IMR-90 (cell line): ENCODE measurements around the gene UBASH3B. TPM values are rescaled to one million over a fixed set of nuclear protein-coding genes. Genes with fewer than 3 reads are reported as not detected.

Experiments used
- ATAC-seq: fragments of 200-7000 bp; cut with Tn5 transposase; 2 replicates; pipeline ENCODE4 v1.9.1; 2020; ENCODE audit warnings: low read depth, mild to moderate bottlenecking, moderate library complexity
- BruUV-seq: library from RNA; stranded (reverse); fragments of 400-500 nt; replicated peaks from 2 replicates; lab custom pipeline; 2021; lab: Mats Ljungman, UMichigan
- CTCF ChIA-PET: fragments of 300-600 bp; formaldehyde crosslinking; extraction: SDS; loops from one replicate; lab custom pipeline; 2021; ENCODE audit warnings: antibody characterized with exemption; lab: Yijun Ruan, JAX
- POLR2A ChIA-PET: fragments of 300-600 bp; sonication (Branson Sonifier 250); formaldehyde crosslinking; loops from one replicate; lab custom pipeline; 2022; ENCODE audit warnings: antibody characterized with exemption; ENCODE audit not compliant: unreplicated experiment; lab: Charles Lee
- DNase-seq: peaks from one replicate; pipeline ENCODE4 v3.0.0; 2013
- H2AFZ ChIP-seq: replicated peaks from 2 replicates; pipeline ENCODE3; 2013; ENCODE audit warnings: low read length, mild to moderate bottlenecking; ENCODE audit not compliant: poor library complexity
- H2AK5ac ChIP-seq: 2 replicates; pipeline ENCODE4 v1.6.1; 2013; ENCODE audit warnings: low read depth, low read length, inconsistent platforms
- H2AK9ac ChIP-seq: replicated peaks from 2 replicates; pipeline ENCODE3; 2013; ENCODE audit warnings: mild to moderate bottlenecking, low read depth, low read length, moderate library complexity; ENCODE audit not compliant: poor library complexity
- H2BK120ac ChIP-seq: 2 replicates; pipeline ENCODE4 v1.6.1; 2013; ENCODE audit warnings: low read depth, low read length, inconsistent platforms
- H2BK15ac ChIP-seq: 3 replicates; pipeline ENCODE4 v1.6.1; 2013; ENCODE audit warnings: low read depth, low read length, inconsistent platforms
- H2BK20ac ChIP-seq: 2 replicates; pipeline ENCODE4 v1.6.1; 2013; ENCODE audit warnings: low read depth, mild to moderate bottlenecking, inconsistent platforms, low read length, moderate library complexity
- H2BK5ac ChIP-seq: 2 replicates; pipeline ENCODE4 v1.6.1; 2013; ENCODE audit warnings: mild to moderate bottlenecking, low read depth, low read length, inconsistent platforms; ENCODE audit not compliant: poor library complexity, severe bottlenecking
- H3K14ac ChIP-seq: replicated peaks from 2 replicates; pipeline ENCODE4 v1.6.1; 2013; ENCODE audit warnings: low read depth, low read length, inconsistent platforms
- H3K18ac ChIP-seq: 2 replicates; pipeline ENCODE4 v1.6.1; 2013; ENCODE audit warnings: low read depth, low read length, control low read depth
- H3K23ac ChIP-seq: 2 replicates; pipeline ENCODE4 v1.6.1; 2013; ENCODE audit warnings: low read depth, low read length, inconsistent platforms
- H3K27ac ChIP-seq: 2 replicates; pipeline ENCODE4 v1.5.1; 2013; ENCODE audit warnings: mild to moderate bottlenecking, control low read depth, low read length; ENCODE audit not compliant: insufficient read depth
- H3K27me3 ChIP-seq: 2 replicates; pipeline ENCODE4 v1.6.1; 2013; ENCODE audit warnings: low read length; ENCODE audit not compliant: control insufficient read depth, insufficient read depth
- H3K36me3 ChIP-seq: 2 replicates; pipeline ENCODE4 v1.6.1; 2013; ENCODE audit warnings: low read length, mixed read lengths; ENCODE audit not compliant: control insufficient read depth, insufficient read depth
- H3K4ac ChIP-seq: 2 replicates; pipeline ENCODE4 v1.6.1; 2013; ENCODE audit warnings: low read depth, low read length, inconsistent platforms
- H3K4me1 ChIP-seq: 2 replicates; pipeline ENCODE4 v1.6.1; 2013; ENCODE audit warnings: low read length, mixed read lengths; ENCODE audit not compliant: control insufficient read depth, insufficient read depth
- H3K4me2 ChIP-seq: 2 replicates; pipeline ENCODE4 v1.6.1; 2013; ENCODE audit warnings: low read depth, mild to moderate bottlenecking, control low read depth, low read length, moderate library complexity
- H3K4me3 ChIP-seq: 2 replicates; pipeline ENCODE4 v1.5.1; 2013; ENCODE audit warnings: low read depth, mild to moderate bottlenecking, control low read depth, low read length, moderate library complexity; ENCODE audit not compliant: insufficient read depth
- H3K56ac ChIP-seq: 2 replicates; pipeline ENCODE4 v1.6.1; 2013; ENCODE audit warnings: low read length, inconsistent platforms; ENCODE audit not compliant: insufficient read depth; ENCODE audit errors: extremely low read depth
- H3K79me1 ChIP-seq, 2 experiments: 2 replicates each; pipeline ENCODE4 v1.6.1; 2013; ENCODE audit warnings: low read length in 2 of 2, inconsistent platforms in 1 of 2, low read depth in 1 of 2
- H3K9ac ChIP-seq: 2 replicates; pipeline ENCODE4 v1.6.1; 2013; ENCODE audit warnings: low read depth, low read length, control low read depth
- H3K9me1 ChIP-seq: 2 replicates; pipeline ENCODE4 v1.6.1; 2013; ENCODE audit warnings: low read length, inconsistent platforms; ENCODE audit not compliant: insufficient read depth
- H3K9me3 ChIP-seq: 2 replicates; pipeline ENCODE4 v1.6.1; 2013; ENCODE audit warnings: low read length; ENCODE audit not compliant: control insufficient read depth, insufficient read depth
- H4K20me1 ChIP-seq: 2 replicates; pipeline ENCODE4 v1.6.1; 2013; ENCODE audit warnings: low read length, inconsistent platforms; ENCODE audit not compliant: insufficient read depth
- H4K5ac ChIP-seq: 2 replicates; pipeline ENCODE4 v1.6.1; 2013; ENCODE audit warnings: mild to moderate bottlenecking, low read depth, low read length, control low read depth
- H4K8ac ChIP-seq, 2 experiments: 2 replicates each; pipeline ENCODE4 v1.6.1; 2013; ENCODE audit warnings: low read depth in 2 of 2, low read length in 2 of 2, control low read depth in 1 of 2, inconsistent platforms in 1 of 2
- H4K91ac ChIP-seq: 2 replicates; pipeline ENCODE4 v1.6.1; 2013; ENCODE audit warnings: low read depth, low read length, inconsistent platforms; ENCODE audit not compliant: insufficient read depth
- CHD1 ChIP-seq: IDR thresholded peaks from 2 replicates; pipeline ENCODE4 v1.6.1; 2012; ENCODE audit warnings: low read depth, low read length, improper control_type of control experiment
- ELK1 ChIP-seq: fragments of 150-350 bp; IDR thresholded peaks from 2 replicates; pipeline ENCODE4 v1.6.1; 2016; ENCODE audit warnings: low read depth, mild to moderate bottlenecking, low read length, moderate library complexity, borderline replicate concordance
- FOS ChIP-seq: fragments of 150-350 bp; IDR thresholded peaks from 2 replicates; pipeline ENCODE4 v1.6.1; 2016; ENCODE audit warnings: low read depth, low read length
- MAFK ChIP-seq: IDR thresholded peaks from 2 replicates; pipeline ENCODE4 v1.6.1; 2012; ENCODE audit warnings: low read depth, low read length, improper control_type of control experiment
- POLR2A ChIP-seq: IDR thresholded peaks from 2 replicates; pipeline ENCODE4 v1.6.1; 2012; ENCODE audit warnings: mild to moderate bottlenecking, low read depth, low read length
- RAD21 ChIP-seq: IDR thresholded peaks from 2 replicates; pipeline ENCODE4 v1.6.1; 2012; ENCODE audit warnings: low read length, improper control_type of control experiment
- RFX5 ChIP-seq: IDR thresholded peaks from 2 replicates; pipeline ENCODE4 v1.8.0; 2012; ENCODE audit warnings: low read depth, mild to moderate bottlenecking, low read length, moderate library complexity
- WGBS, 2 experiments: methylation state at CpG; one replicate each; pipeline versions ENCODE4 v1.1.5 to v1.1.7; 2013; ENCODE audit warnings: missing lambda C conversion rate in 2 of 2; ENCODE audit not compliant: insufficient read length in 1 of 2; ENCODE audit errors: extremely low coverage in 2 of 2; 5-methylcytosine and 5-hydroxymethylcytosine counted together
- dilution Hi-C: fragments of 300-500 bp; cut with HindIII; formaldehyde crosslinking; loops from one replicate; pipeline ENCODE4 v1.14.3; 2018; ENCODE audit warnings: low sequenced_read_pairs; ENCODE audit not compliant: unreplicated experiment
- in situ Hi-C: fragments of 300-500 bp; cut with MboI; formaldehyde crosslinking; loops from 3 replicates; pipeline ENCODE4 v1.14.3; 2019; ENCODE audit warnings: low sequenced_read_pairs, inconsistent platforms, mixed read lengths
- intact Hi-C: fragments of 100-400 bp; cut with micrococcal nuclease; formaldehyde crosslinking; loops from 2 replicates; pipeline ENCODE4 v1.10.0; 2022
- polyA plus RNA-seq, 3 experiments: library from polyadenylated mRNA; depleted of rRNA; stranded (reverse); fragments of >200 nt; gene quantifications; 2 replicates each; pipeline ENCODE4 v1.2.3, GENCODE V29; 2012; ENCODE audit warnings: low replicate concordance in 1 of 3
- total RNA-seq: library from RNA; depleted of rRNA; stranded (reverse); fragments of >200 nt; gene quantifications from 2 replicates; pipeline ENCODE4 v1.2.3, GENCODE V29; 2012

The UBASH3B gene
- total and polyA plus RNA-seq, 2 of the 4 experiments (the other 2 are of a cell fraction): 27.2 to 48.0 TPM

GRCh38 chr11:122755409-122755808, 99.9 kb downstream of the UBASH3B start:
- Histone ChIP-seq H2AK5ac (no peak overlapping the region), H3K9ac (no peak overlapping the region), H2BK15ac (no peak overlapping the region), H3K27me3 (no peaks in the 10 kb centered on the region), H2BK5ac (no peak overlapping the region), H3K9me3 (no peaks in the 10 kb centered on the region), H2AFZ (no peak overlapping the region), H3K14ac (no peak overlapping the region), H3K36me3 (no peaks in the 10 kb centered on the region), H4K5ac (no peak overlapping the region), H3K4me1 (no peaks in the 10 kb centered on the region; the same call in 1 of the 2 replicates), H3K4me2 (no peak overlapping the region), H4K8ac (no peak overlapping the region), H3K56ac (no peak overlapping the region), H3K18ac (no peak overlapping the region), H3K4me3 (no peak overlapping the region), H3K4ac (no peak overlapping the region), H3K23ac (no peak overlapping the region), H4K91ac (no peak overlapping the region), H3K79me1 (peaks cover 44 to 88% of the 10 kb centered on the region in 2 experiments), H2BK20ac (no peak overlapping the region), H4K20me1 (peaks cover 18% of the 10 kb centered on the region), H2AK9ac (no peak overlapping the region), H2BK120ac (no peak overlapping the region), H3K27ac (no peak overlapping the region), H3K9me1 (peaks cover 27% of the 10 kb centered on the region)
- in situ Hi-C loops (no loop called here), dilution Hi-C loops (no loop called here), intact Hi-C loops (no loop called here)
- POLR2A ChIA-PET: no interaction called here
- no peak for DNase-seq
- no CpG with 5 or more reads among the region's 9 CpGs for WGBS, 2 experiments
- ATAC-seq: no peak
- no peak for TF ChIP-seq RFX5
- TF ChIP-seq ELK1: no peak
- TF ChIP-seq RAD21: no peak
- TF ChIP-seq POLR2A: no peak
- no peak for TF ChIP-seq FOS
- TF ChIP-seq CHD1: no peak
- TF ChIP-seq MAFK: no peak
- no TSS peak for BruUV-seq
- CTCF ChIA-PET: interaction anchor here (0.8 to 1.0 kb wide), 2 partner anchors 8 to 43 kb away, joined by 4 read pairs; no protein-coding TSS in a partner anchor
